AG04450 (cell line): ENCODE data around the gene USB1. TPM values are rescaled to one million over a fixed set of nuclear protein-coding genes. Genes with fewer than 3 reads are reported as not detected.

Source experiments
- CTCF ChIA-PET: fragments of 300-600, 350-600 bp; formaldehyde crosslinking; extraction: SDS; loops from one replicate; lab custom pipeline; 2022; ENCODE audit warnings: antibody characterized with exemption, inconsistent platforms; lab: Charles Lee
- POLR2A ChIA-PET: fragments of 350-600 bp; formaldehyde crosslinking; extraction: SDS; loops from one replicate; lab custom pipeline; 2021; ENCODE audit warnings: antibody characterized with exemption, inconsistent platforms; lab: Yijun Ruan, JAX
- DNase-seq: peaks from one replicate; pipeline ENCODE4 v3.0.0-alpha.2; 2011; ENCODE audit warnings: low read depth, low spot score
- H3K27ac ChIP-seq: one replicate; pipeline ENCODE4 v1.5.1; 2012; ENCODE audit warnings: low read depth, low read length, control low read depth
- H3K27me3 ChIP-seq: one replicate; pipeline ENCODE4 v1.6.0; 2012; ENCODE audit warnings: low read length; ENCODE audit not compliant: control insufficient read depth, insufficient read depth
- H3K4me3 ChIP-seq: 2 replicates; pipeline ENCODE4 v1.5.1; 2011; ENCODE audit warnings: mild to moderate bottlenecking, low read depth, low read length, control low read depth
- H3K9me3 ChIP-seq: 2 replicates; pipeline ENCODE4 v1.5.1; 2012; ENCODE audit warnings: low read length; ENCODE audit not compliant: control insufficient read depth, insufficient read depth
- CTCF ChIP-seq: IDR thresholded peaks from 2 replicates; pipeline ENCODE4 v1.5.1; 2011; ENCODE audit warnings: low read depth, low read length, control low read depth, inconsistent platforms
- polyA plus RNA-seq: library from polyadenylated mRNA; depleted of rRNA; stranded (reverse); fragments of >200 nt; gene quantifications from 2 replicates; pipeline ENCODE4 v1.2.3, GENCODE V29; 2011

Gene USB1
- polyA plus RNA-seq, 1 experiment: 48.7 TPM

DNA sequence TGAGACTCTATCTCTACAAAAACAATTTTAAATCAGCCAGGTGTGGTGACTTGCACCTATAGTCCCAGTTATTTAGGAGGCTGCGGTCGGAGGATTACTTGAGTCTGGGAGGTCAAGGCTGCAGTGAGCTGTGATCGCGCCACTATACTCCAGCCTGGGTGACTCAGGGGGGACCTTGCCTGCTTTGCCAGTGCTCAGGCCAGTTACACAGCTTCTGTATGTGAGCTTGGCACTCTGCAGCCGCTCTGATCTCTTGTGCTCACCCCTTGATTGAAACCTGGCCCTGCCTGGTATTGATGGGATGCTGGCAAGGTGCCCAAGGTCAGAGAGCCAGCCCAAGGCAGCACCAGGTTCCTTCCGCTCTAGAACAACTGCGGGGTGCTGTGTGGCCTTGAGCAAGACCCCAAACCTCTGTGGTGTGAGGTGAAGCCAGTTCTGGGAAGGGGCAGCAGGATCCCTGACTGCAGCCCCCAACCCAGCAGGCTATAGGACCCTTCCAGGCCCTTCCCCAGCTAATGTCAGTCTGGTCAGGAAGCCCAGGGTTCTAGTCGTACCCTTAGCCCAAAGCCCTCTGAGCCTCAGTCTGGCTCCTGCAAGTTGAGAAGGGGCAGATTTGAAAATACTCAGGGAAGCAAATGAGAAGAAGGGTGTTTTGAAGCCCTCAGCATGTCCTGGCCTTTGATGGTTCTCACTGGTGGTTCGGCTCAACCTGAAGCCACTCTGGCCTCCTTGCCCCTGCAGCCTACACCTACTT, 43.2 kb downstream of the USB1 start:
- Histone ChIP-seq H3K4me3 (no peak overlapping the region), H3K27ac (no peak overlapping the region), H3K9me3 (no peaks in the 10 kb centered on the region), H3K27me3 (no peaks in the 10 kb centered on the region)
- no peak for DNase-seq
- no peak for TF ChIP-seq CTCF
- POLR2A ChIA-PET: no interaction called here
- CTCF ChIA-PET: interaction anchor here (1.3 kb wide), 1 partner anchor 12 kb away, joined by 4 read pairs; no protein-coding TSS in a partner anchor

GRCh38 chr16:58045096-58045495, 43.9 kb downstream of the USB1 start:
- Histone ChIP-seq H3K27me3 (no peaks in the 10 kb centered on the region), H3K27ac (no peak overlapping the region), H3K4me3 (no peak overlapping the region), H3K9me3 (no peaks in the 10 kb centered on the region)
- ChIA-PET POLR2A (no interaction called here), CTCF (no interaction called here)
- TF ChIP-seq CTCF: no peak
- DNase-seq: no peak

DNA sequence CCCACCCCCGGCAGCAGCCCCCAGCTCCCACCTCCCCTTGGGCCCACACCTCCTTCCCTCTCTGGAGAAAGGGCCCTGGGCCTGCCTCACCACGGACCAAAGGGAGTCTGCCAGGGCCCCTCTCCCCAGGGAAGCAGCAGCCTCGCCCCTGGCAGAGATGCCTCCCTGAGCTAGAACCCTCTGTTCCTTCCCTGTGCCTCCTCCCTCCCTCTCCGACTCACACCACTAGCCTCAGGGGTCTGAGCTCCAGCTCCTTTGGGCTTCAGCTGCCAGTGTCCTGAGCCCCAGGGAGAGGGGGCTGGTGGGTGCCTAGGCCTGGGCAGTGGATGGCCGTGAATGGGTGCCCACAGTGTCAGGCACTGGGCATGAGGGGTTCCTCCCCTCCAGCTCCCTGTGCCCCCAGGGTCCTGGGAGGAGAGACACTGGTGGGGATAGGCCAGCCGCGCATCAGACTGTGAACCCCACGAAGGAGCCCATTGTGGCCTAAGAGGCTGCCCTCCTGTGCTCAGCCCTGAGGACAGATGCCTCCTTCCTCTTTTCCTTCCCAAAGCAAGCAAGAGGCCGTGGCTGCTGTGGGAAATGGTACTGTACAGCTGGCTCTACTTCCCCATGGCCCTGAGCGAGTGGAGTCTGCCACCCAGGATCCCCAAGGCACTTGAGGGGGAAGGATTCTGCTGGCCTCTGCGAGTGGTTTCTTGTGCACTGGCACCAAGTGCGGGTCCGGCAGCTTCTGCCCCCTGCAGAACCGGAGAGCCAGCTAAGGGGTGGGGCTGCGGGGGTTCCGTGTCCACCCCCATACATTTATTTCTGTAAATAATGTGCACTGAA, 45.1 kb downstream of the USB1 start:
- Histone ChIP-seq H3K27me3 (no peaks in the 10 kb centered on the region), H3K9me3 (no peaks in the 10 kb centered on the region), H3K4me3 (no peak overlapping the region), H3K27ac (no peak overlapping the region)
- no peak for TF ChIP-seq CTCF
- DNase-seq: no peak
- ChIA-PET CTCF (no interaction called here), POLR2A (no interaction called here)

DNA sequence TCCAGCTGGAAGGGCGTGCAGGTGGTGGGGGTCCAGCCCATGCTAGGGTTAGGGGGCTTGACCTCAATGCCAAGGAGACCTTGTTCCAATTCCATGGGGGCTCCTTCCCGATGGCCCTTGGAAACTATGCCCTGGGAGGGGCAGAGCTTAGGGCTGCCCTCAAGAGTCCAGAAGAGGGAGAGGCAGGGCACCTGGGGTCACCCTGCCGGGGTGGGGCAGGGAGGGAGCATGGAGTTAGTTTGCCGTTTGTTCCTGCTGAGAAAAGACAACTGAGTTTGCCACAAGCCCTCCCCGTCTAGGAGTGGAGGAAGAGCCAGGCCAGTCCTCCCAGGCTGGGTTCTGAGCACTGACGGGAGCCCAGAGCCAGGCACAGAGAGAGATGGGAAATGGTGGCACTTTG, 45.7 kb downstream of the USB1 start:
- H3K4me3 ChIP-seq: no peak overlapping the region
- H3K9me3 ChIP-seq: no peaks in the 10 kb centered on the region
- DNase-seq: no peak
- POLR2A ChIA-PET: no interaction called here
- H3K27ac ChIP-seq: no peak overlapping the region
- no peaks in the 10 kb centered on the region for H3K27me3 ChIP-seq
- TF ChIP-seq CTCF: no peak
- CTCF ChIA-PET: no interaction called here
